LHCN-M2 (cell line): ENCODE measurements around the gene OAT. TPM values are rescaled to one million over a fixed set of nuclear protein-coding genes. Genes with fewer than 3 reads are reported as not detected.
A peak's percentile ranks its signal among the peaks of the same experiment; 100 is the strongest.
"Not testable (repeated sequence)": the region's sequence is repeated elsewhere in the genome, so short reads cannot be mapped to it uniquely, and the experiment has no call there.

Experiments used
- DNase-seq: peaks from one replicate; pipeline ENCODE4 v3.0.0-alpha.2; 2012; ENCODE audit warnings: low read depth
- total RNA-seq: library from RNA; depleted of rRNA; stranded (reverse); fragments of >200 nt; gene quantifications from 2 replicates; pipeline ENCODE4 v1.2.3, GENCODE V29; 2014

Gene OAT
- total RNA-seq, 1 experiment from 2014 or later, result 150 TPM

DNA sequence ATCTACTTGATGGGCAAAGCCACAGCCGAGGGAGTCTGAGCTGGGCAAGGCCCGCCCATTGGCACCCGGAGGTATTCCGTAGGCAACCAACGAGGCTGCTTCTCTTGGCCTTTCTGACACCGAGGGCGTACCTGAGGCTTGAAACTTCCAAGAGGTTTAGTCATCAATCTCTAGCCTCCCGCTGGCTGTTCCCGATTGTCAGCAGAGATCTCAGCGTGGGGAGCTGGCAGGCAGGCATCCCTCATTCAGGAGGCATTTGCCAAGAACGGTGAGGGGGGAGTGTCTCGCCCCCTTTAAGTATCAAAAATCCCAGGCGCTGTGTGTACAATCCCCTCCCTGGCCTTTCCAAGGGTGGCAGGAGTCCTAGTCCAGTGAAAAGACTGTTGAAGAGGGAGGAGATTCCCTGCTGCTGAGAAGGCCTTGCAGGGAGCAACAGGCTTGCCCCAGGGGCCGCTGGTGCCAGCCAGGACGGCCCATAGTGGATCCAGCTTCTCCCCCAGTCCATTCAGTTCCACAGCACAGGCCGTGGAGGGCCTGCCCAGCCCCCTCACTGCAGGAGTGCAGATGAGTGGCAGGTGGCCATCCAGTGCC lies 39.7 kb downstream of the OAT start:
- no peak for DNase-seq

DNA sequence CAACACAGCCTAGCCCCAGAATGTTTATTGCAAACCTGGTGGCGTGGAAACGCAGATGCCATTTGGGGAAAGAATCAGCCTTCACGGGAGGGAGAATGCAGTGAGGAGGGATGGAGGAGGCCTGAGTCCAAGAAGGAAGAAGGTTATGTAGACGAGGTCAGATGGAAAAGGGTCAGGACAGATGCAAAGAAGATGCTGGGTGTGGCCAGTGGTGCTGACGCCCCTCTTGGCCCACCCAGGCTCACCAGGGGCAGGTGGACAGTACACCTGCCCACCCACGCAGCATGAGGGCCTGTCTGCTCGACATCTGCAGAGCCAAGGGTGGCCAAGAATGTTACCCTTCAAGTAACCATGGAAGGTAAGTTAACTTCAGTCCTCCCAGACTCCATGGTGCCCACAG lies 40.5 kb downstream of the OAT start:
- DNase-seq, result no peak

DNA sequence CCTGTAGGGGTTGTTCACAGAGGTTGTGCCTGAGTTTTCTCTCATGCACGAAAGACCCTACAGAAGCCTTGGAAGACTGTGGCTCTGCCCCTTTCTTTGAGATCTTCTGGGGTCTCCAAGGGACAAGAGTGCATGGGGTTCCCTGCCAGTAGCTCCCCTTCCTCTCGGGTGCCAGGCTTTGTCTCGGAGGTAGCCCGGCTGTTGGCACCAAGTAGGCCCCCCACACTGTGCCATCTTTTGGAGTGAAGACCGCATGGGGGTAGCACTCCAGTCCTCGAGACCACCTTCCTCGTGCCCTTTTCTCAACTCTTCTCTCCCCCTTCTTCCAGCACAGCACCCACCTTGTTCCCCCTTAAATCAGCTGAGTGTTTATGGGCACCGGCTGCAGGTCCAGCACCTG lies 41.6 kb downstream of the OAT start:
- no peak for DNase-seq

DNA sequence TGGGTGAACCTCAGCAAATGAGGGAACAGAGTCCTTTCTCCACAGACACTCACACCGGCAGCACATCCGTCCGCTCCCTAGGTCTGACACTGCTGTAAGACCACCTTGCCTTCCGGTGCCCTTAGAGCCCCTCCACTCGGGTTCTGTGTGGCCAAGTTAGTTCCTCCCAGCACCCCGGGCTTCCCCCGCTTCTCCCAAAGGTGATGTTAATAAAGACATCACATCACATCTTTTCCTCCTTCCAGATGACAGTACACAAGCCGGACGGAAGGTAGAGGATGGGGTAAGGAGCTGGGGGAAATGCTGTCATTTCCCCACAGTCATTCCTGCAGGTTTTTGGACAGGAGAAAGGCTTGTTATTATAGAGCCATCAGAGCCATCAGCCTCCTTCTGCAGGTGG lies 42.3 kb downstream of the OAT start:
- DNase-seq, result no peak

DNA sequence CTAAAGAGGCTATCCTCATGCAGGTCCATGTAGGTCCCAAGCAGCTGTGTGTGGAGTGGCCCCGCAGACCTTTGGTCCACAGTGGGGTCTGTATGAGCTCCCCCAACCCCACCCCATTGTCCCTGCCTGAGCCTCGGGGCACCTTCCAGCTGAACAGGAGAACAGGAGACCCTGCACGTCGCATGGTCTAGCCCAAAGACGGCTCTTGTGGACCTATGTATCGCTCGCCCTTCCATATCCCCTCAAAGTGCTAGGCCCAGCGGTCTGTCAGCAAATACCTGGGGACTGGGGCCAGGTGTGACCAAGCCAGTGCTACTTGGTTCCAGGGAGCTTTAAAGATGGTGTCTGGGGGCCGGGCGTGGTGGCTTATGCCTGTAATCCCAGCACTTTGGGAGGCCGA lies 43.0 kb downstream of the OAT start:
- no peak for DNase-seq

DNA sequence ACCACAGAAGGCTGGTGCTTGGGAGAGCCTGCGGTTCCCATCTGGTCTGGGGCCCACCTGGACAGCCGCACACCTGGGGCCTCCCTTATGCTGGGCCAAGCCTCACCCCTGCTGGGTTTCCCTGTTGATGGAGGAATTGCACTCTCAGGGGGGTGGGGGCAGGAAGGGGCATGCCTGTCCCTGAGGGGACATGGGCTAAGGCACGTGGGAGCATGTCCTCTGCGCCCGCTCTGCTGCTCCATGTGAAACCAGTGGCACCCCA lies 43.4 kb downstream of the OAT start:
- no peak for DNase-seq

DNA sequence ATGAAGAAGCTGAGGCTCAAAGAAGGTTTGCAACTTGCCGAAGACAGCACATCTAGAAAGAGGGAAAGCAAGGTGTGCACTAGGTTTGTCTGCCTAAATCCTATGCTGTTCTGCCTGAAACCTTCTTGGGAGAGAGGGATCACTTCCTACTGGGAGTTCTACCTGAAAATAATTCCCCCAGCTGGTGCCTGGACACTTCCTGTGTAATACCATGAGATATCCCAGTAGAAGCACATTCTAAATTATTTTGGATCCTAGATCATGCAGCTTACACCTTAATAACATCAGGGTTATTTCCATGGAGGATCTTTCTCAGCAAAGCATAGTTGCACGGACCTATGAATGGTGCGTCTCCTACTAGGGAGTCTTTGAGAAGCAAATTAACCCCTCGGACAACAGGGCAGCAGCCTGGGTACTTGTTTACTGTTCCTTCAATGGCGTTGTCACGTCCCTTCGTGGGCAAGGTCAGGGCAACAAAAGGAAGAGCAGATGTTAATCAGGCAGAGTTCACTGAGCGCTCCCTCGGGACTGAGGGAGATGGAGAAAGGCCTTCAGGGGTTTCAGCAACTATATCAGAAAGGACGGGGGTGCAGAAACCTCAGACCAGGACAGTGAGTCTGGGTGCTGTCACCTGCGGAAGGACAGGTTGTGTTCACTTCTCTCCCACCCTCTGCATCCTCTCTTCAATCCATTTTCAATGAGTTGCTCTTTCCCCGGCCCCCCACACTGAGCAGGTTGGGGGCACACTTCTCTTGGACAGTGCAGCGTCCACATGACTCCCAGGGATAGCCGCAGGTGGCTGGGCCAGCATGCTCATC lies 44.0 kb downstream of the OAT start:
- no peak for DNase-seq

DNA sequence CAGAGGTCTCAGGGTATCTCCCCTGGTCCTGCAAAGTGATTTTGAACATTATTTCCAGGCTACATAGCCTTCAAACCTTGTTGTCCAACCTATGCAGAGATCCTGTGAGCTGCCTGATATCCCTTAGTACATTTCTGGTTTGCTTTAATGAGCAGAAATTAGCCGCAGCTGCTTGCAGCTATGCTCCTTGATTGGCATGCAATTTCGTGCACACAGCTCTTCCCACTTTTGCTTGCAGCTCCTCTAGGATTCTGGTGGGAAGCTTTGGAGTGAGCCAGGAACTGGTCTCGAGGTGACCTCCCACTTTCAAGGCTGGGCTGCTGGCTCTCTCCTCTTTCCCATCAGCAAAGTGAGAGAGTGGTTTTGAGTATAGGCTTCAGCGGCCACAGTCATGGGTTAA lies 45.8 kb downstream of the OAT start:
- DNase-seq, result no peak

DNA sequence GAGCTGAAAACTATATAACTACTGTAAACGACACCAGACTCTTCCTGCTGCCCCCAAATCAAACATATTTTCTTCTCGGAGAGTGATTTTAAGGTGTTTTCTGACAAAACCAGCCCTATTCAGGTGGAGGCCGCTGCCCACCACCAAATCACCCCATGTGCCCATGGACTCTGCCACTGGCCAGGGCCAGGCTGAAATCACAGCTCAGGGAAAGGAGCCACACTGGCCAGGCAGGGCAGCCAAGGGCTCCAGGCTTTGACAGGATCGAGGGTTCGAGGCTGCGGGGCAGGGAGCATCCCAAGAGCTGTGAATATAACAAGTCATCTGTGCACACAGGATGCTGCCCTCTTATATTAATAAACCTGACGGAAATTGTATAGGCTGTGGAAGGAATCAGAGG lies 48.3 kb downstream of the OAT start:
- no peak for DNase-seq

DNA sequence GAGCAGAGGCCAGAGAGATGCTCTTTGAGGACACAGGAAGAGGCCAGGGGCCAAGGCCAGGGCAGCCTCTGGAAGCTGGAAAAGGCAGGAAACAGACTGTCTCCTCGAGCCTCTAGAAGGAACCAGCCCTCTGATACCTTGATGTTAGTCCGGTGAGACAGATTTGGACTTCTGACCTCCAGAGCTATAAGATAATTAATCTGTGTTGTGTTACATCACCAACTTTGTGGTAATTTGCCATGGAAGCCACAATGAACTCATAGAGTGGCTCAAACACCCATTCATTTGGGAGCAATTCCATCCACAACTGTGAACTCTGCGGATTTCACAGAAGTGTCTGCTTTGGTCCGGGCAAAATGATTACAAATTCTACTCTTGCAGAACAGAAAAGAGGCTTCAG lies 48.7 kb downstream of the OAT start:
- no peak for DNase-seq

DNA sequence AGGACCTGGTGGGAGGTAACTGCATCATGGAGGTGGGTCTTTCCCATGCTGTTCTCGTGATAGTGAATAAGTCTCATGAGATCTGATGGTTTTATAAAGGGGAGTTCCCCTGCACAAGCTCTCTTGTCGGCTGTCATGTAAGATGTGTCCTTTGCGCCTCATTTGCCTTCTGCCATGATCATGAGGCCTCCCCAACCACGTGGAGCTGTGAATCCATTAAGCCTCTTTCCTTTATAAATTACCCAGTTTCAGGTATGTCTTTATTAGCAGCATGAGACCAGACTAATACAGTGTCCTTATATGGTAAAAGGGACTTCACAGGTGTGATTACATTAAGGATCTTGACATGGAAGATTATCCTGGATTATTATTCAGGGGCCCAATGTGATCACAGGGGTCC lies 49.2 kb downstream of the OAT start:
- DNase-seq, result not testable (repeated sequence)

DNA sequence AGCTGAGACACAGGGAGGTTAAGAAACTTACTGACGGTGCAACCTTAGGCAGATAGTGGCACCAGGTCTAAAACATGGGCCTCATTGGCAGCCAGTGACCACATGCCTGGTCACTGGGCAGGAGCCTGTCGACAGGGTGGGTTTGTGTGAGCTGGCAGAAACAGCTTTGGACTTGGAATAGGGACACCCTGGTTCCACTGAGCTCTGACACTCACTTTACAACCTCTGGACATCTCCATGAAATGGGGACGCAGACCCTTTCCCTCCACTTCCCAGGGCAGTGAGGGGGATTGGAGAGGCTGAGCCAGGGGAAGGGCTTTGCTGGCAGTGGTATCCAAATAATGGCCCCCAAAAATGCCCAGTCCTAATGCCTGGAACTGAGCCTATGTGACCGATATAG lies 49.7 kb downstream of the OAT start:
- no peak for DNase-seq

DNA sequence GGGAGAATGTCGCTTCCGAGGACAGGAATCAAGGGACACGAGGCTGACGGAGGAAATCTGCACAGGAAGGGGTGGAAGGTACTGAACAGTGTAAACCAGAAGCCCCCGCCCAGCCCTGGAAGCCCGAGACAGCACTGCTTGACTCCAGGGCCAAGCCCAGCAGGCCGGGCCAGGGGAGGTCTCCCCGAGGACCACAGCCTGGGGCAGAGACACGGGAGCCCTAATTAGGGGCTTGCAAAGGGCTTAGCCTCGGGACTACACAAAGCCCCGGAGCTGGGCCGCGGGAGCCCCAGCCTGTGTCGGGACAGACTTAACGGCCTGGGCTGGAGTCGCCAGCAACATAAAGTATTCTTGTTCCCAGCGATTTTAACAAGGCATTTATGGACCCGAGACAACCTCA lies 50.8 kb downstream of the OAT start:
- DNase-seq, result no peak

DNA sequence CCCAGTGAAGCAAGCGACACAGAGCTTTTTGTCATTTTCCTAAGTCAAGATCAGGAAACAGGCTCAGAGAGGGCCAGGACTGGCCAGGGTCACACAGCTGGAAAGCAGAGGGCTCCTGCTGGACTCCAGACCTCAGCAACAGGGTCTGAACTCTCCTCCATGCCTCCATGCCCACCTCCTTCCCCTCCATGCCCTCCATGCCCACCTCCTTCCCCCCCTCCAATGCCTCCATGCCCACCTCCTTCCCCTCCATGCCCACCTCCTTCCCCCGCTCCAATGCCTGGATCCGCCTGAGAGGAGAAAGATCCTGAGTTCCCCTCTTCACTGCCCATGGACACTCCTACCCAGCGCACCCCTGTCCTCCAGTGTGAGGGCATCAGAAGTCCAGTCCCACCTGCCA lies 51.3 kb downstream of the OAT start:
- DNase-seq, result no peak

DNA sequence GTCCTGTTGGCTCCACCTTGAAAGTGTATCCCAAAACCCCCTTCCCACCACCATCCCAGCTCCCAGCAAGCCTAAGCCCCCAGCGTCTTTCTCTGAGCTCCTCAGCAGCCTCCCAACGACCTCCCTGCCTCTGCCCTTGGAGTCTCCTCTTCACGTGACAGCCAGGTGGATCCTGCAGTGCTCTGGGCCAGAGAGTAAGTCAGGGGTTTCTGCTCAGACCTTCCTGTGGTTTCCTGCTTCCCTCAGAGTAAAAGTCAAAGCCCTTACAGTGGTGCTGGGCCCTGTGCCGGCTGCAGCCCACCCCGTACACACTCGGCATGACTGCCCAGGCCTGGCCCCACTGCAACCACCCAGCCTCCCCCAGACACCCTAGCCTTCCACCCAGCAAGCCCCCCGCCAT lies 51.9 kb downstream of the OAT start:
- no peak for DNase-seq

DNA sequence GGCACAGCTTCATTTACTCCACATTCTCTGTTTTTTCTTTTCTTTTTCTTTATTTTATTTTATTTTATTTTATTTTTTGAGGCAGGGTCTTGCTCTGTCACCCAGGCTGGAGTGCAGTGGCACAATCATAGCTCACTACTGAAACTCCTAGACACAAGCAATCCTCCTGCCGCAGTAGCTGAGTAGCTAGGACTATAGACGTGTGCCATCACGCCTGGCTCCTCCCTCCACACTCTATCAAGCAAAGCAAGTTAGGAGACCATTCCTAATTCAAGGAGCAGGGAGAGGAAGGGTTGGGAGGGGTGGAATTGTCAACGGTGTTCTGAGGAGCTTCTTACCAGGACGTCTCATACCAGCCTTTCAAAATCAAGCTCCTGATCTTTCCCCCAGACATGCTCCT lies 52.4 kb downstream of the OAT start:
- no peak for DNase-seq

DNA sequence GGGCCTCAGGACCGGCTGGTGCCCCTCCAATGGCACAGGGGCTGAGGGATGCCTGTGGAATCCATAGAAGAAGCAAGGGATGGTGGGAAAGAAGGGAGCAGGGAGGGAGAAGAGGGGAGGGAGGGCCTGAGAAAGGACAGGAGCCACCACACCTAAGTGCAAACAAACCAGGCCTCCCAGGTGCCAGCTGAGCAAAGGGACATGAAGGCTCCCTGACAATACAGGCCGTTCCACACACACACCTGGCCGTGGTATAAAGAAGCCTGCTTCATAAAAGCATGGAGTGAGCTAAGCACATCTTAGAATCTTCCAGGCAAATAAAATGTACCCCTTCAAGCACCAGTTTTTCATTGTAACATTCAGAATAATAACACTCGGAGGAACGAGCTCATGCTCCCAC lies 54.0 kb downstream of the OAT start:
- no peak for DNase-seq

DNA sequence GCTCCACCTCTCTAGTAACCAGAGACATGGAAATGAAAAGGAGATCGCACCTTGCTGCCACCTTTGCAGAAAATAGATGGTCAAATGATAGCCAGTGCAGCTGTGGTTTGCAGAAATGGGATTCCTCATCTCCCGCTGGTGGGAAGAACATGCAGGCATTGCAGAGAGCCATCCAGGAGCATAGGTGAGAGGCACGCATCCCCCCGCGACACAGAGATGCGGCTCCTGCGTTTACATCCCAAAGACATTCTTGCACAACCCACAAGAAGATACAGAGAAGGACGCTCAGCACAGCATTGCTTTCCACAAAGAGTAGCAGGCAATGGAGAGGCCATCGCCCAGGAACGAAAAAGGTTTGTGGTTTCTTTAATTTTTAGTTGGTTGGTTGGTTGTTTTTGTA lies 56.2 kb downstream of the OAT start:
- DNase-seq, result no peak

DNA sequence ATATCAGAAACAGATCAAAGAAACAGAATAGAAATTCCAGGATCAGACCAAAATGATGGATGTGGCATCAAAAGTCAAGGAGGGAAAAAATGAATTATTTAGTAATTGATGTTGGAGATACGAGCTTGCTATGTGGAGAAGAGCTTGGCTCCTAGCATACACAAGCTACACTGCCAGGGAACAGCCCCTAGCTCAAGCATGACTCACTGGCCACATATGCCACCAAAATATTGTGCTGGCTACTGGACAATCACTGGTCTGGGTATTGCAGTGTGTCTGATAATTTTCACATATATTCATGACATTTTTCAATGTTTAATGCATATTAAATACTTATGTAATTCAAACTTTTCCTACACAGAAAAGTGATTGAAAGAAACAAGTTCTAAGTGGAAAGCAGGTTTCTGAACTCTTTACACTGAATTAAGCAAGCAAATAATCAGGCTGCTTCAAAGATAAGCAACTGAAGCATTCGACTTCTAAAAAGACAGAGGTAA lies 59.3 kb downstream of the OAT start:
- peak; percentile 23 for DNase-seq

DNA sequence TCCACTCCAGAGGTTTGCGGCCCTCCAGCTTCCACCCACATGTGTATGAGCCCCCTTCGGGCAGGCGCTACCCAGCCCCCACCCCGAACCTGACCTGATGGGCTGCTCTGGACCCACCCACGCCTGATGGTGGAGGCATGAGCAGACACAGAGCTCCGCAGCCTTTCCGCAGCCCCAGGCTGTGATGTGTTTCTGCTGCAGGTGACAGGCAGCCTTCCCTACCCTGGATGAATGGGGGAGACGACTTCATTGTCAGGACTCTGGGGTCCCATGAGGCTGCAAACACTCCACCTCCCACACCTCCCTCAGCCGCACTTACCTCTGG lies 61.2 kb downstream of the OAT start:
- DNase-seq, result no peak

DNA sequence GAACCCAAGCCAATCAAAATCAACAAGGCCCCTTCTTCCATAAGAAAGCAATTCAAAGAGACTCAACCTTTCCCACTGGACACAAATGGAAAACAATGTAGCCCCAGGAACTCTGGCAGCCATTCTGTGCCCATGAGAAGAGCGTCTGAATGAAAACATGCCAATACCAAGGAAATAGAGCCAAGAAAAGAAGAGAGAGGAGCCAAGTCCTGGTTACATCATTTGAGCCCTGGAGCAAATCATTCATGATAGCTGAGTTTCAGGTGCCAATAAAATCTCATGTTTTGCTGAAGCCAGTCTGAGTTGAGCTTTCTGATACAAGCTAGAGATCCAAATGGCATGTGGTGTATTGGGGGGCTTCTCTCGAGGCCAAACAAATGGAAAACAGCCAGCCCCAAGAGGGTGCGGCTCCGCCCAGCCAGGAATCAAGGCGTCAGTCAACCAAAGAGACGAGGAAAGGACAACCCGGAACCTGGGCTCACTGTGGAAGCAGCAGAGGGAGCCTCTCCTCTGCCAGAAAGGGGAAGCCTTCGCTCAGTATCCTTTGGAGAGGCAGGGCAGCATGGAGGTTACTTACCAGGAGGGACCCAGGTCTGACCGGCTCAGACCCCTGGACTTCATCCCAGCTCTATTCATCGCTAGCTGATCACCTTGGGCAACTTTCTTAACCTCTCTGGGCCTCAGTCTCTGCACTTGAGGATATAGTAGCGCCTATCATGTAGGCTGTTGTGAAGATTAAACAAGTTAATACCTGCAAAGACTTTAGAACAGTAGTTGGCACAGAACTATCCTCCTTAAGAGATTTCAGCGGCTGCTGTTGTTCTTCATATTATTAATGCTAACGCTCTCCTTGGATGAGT lies 61.8 kb downstream of the OAT start:
- DNase-seq, result no peak

DNA sequence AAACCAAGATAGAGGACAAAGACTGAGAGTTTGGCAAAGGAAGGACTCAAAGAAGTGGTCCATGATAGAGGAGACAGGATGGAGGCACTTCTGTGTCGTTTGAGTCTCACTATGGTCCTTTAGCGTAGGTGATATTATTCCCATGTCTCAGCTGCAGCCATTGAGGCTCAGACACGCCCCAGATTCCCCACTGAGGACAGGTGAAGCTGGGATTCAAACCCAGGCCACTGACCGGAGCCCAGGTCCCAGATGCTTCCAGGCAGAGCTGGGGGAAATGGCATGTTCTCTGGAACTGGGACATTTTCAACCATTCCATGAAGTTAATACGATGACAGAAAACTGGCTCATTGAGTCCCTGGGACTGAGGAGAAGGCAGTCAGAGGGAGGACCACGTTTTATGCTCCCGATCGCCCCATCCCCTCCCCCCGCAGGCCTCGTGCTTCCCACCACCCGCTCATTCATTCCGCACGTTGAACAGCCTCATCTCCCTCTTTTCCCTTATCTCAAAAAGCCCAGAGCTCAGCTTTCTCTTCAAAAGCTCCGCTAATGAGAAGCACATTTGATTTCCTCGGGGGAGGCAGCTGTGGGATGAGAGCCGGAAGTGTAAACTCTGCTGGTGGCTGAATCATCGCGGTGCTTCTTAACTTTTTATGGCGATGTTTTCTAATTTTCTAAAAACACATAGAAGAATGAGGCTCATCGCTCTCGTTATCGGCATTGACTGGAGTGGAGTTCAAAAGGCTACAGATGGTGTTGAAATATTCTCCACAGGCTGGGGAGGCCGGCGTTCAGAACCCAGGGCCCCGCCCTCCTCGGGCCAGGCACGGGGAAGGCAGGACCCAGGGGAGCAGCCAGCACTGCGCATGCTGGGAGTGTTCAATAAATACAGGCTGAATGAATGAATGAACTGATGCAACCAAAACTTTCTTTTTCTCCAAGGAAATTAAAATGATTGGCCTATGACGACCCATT lies 64.0 kb downstream of the OAT start:
- DNase-seq, result peak; percentile 71
